ENCODE measurements around the gene SGPP2. TPM values are rescaled to one million over a fixed set of nuclear protein-coding genes. Genes with fewer than 3 reads are reported as not detected.

Gene SGPP2
- total RNA-seq, 1 donor from 2014 or later: not detected

DNA sequence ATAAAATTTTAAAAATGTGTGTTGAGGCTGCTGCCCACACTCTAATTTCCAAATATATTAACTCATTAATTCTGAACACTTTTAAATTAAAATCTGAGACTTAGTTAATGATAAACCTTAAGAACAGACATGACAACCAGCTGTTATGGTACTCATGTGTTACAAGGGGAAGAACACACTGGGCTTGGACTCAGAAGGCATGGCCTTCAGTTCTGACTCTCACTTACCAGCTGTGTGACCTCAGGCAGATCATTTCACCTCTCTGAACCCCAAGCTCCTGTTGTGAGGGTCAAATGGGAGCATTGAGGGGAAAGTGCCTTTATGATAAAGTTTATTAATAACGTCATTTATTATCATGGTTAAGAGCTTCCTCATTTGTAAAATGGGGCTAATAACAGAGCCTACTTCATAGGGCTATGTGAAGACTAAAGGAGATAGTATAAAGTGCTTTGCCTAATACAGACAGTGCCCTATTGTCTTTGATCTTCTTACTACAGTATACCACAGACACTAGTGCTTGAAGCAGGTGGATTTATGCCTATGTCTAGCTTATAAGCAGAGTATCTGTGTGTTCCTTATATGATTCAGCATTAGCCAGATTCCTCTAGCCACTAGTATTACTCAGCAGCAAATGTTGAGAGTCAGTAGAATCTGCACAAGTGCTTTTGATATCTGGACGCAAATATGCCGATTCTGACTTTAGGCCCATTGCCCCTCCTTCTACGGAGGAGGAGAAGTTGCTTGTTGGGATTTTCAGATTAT is 99.6 kb downstream of the SGPP2 start:
- no peak overlapping the region for H3K4me3 Mint-ChIP-seq (ENCODE audit: unreplicated experiment)
- H3K36me3 Mint-ChIP-seq (ENCODE audit: unreplicated experiment): no peaks in the 10 kb centered on the region
- no peak for DNase-seq (ENCODE audit: extremely low spot score, unreplicated experiment)
- no peak overlapping the region for H3K27ac Mint-ChIP-seq (ENCODE audit: unreplicated experiment)
- H3K9me3 Mint-ChIP-seq (ENCODE audit: unreplicated experiment): no peaks in the 10 kb centered on the region
- TF ChIP-seq, protein P1, sequence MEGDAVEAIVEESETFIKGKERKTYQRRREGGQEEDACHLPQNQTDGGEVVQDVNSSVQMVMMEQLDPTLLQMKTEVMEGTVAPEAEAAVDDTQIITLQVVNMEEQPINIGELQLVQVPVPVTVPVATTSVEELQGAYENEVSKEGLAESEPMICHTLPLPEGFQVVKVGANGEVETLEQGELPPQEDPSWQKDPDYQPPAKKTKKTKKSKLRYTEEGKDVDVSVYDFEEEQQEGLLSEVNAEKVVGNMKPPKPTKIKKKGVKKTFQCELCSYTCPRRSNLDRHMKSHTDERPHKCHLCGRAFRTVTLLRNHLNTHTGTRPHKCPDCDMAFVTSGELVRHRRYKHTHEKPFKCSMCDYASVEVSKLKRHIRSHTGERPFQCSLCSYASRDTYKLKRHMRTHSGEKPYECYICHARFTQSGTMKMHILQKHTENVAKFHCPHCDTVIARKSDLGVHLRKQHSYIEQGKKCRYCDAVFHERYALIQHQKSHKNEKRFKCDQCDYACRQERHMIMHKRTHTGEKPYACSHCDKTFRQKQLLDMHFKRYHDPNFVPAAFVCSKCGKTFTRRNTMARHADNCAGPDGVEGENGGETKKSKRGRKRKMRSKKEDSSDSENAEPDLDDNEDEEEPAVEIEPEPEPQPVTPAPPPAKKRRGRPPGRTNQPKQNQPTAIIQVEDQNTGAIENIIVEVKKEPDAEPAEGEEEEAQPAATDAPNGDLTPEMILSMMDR (IDR thresholded peaks at IDR 0.05): no peak
- peaks cover 2% of the 10 kb centered on the region for H3K4me1 Mint-ChIP-seq (ENCODE audit: unreplicated experiment)
- peaks cover 13% of the 10 kb centered on the region for H3K27me3 Mint-ChIP-seq (ENCODE audit: unreplicated experiment)

DNA sequence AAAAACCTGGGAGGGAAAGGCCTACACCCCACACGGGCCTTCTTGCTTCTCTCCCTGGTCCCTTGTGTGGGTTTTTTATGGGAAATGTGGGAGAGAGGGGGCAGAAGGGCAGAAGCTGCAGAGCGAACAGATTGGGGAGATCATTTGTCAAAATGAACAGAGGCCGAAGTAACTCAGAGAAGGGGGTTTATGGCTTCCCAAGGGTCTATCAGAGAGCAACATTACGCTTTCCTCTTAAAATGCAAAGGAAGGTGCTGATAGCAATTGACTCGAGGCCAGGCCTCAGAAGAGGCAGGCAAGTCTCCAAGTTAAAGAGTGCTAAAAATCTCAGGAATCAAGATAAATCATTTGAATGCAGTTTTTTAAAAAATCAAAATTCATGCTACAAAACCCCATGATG is 101.5 kb downstream of the SGPP2 start:
- Mint-ChIP-seq H3K4me3 (ENCODE audit: unreplicated experiment) (no peak overlapping the region), H3K4me1 (ENCODE audit: unreplicated experiment) (no peaks in the 10 kb centered on the region), H3K9me3 (ENCODE audit: unreplicated experiment) (peaks cover 3% of the 10 kb centered on the region), H3K27ac (ENCODE audit: unreplicated experiment) (no peak overlapping the region), H3K27me3 (ENCODE audit: unreplicated experiment) (no peaks in the 10 kb centered on the region), H3K36me3 (ENCODE audit: unreplicated experiment) (no peaks in the 10 kb centered on the region)
- TF ChIP-seq, protein P1 (IDR thresholded peaks at IDR 0.05): no peak
- DNase-seq (ENCODE audit: extremely low spot score, unreplicated experiment): no peak

DNA sequence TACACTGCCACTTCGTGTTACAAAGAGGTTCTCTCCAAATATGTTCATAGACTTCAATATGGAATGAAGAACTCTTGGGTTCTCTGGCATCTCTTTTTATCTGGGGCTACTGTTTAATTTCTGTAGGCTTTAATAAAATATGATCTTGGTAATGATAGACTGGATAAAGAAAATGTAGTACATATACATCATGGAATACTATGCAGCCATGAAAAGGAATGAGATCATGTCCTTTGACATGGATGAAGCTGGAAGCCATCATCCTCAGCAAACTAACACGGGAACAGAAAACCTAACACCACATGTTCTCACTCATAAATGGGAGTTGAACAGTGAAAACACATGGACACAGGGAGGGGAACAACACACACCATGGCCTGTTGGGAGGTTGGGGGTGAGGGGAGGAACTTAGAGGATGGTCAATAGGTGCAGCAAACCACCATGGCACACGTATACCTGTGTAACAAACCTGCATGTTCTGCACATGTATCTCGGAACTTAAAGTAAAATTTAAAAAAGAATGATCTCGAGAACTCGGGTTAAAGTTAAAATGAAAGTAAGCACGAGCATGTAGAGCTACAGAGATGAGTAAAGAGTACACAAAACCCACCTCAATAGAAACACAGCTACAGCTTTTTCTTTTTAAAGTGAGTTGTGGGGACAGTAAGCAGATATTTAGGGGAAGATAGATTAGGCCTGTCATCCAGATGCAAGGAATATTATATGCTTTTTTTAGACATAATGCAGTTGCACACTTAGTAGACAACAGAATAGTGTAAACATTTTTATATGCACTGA is 102.3 kb downstream of the SGPP2 start:
- DNase-seq (ENCODE audit: extremely low spot score, unreplicated experiment): no peak
- Mint-ChIP-seq H3K4me1 (ENCODE audit: unreplicated experiment) (no peaks in the 10 kb centered on the region), H3K27ac (ENCODE audit: unreplicated experiment) (no peak overlapping the region), H3K36me3 (ENCODE audit: unreplicated experiment) (no peaks in the 10 kb centered on the region), H3K27me3 (ENCODE audit: unreplicated experiment) (no peaks in the 10 kb centered on the region), H3K9me3 (ENCODE audit: unreplicated experiment) (peaks cover 3% of the 10 kb centered on the region), H3K4me3 (ENCODE audit: unreplicated experiment) (no peak overlapping the region)
- TF ChIP-seq, protein P1 (IDR thresholded peaks at IDR 0.05): no peak

DNA sequence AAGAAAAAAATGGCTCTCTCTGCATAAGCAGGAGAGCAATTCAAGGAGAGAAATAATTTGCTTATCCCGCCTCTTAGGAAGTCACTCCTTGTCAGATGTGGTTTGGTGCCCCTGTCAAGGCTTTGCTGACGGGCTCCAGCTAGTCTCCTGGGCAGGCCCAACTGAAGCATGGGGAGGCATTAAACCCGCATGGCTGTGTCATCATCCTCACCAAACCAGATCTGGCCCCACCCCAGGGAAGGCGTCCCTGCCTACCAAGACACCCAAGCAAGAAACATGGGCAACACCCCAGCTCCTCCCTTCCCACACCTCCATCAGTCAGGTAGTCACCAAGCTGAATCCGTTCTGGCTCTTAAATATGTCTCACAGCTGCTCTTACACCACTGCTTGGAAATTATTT is 108.0 kb downstream of the SGPP2 start:
- H3K27ac Mint-ChIP-seq (ENCODE audit: unreplicated experiment): no peak overlapping the region

More for the DNA sequence above, 108.0 kb downstream of the SGPP2 start:
- DNase-seq (ENCODE audit: extremely low spot score, unreplicated experiment): no peak
- H3K4me3 Mint-ChIP-seq (ENCODE audit: unreplicated experiment): no peak overlapping the region
- H3K36me3 Mint-ChIP-seq (ENCODE audit: unreplicated experiment): no peaks in the 10 kb centered on the region
- TF ChIP-seq, protein P1 (IDR thresholded peaks at IDR 0.05): no peak
- H3K9me3 Mint-ChIP-seq (ENCODE audit: unreplicated experiment): peaks cover 3% of the 10 kb centered on the region
- H3K27me3 Mint-ChIP-seq (ENCODE audit: unreplicated experiment): peaks cover 14% of the 10 kb centered on the region
- H3K4me1 Mint-ChIP-seq (ENCODE audit: unreplicated experiment): no peaks in the 10 kb centered on the region

Data from osteocyte (in vitro differentiated cells).